Measurements from ENCODE around the gene TMEM87B. TPM values are rescaled to one million over a fixed set of nuclear protein-coding genes. Genes with fewer than 3 reads are reported as not detected.
"Not testable (repeated sequence)": the region's sequence is repeated elsewhere in the genome, so short reads cannot be mapped to it uniquely, and the experiment has no call there.

The TMEM87B gene
- total RNA-seq, 1 experiment from 2014 or later: 10.6 TPM

DNA sequence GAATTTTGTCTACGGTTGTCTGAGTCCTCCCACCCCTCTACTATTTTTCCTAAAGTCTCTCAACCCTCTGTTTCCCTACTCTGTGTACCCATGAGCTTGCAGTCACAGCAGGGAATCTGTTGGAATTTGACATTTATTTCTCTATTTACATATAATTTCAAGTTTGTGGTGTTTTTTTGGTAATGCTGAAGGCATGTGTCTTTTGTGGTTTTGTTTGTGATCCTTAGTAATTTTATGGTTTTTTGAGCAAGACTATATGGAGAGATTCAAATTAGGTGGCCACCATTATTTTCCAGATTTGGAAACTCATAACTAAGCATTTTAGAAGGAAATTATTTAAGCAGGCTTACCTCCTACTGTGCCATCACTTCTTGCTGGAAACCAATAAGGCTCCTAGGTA, 55.9 kb downstream of the TMEM87B start:
- DNase-seq (ENCODE audit: low spot score): no peak
- ChIA-PET POLR2A (no interaction called here), CTCF (no interaction called here)
- no peaks in the 10 kb centered on the region for H3K4me1 Mint-ChIP-seq
- TF ChIP-seq NFE2L1 (CRISPR knock-in tag; IDR thresholded peaks at IDR 0.05): no peak
- TF ChIP-seq ZNF219 (CRISPR knock-in tag; IDR thresholded peaks at IDR 0.05; ENCODE audit: borderline replicate concordance): no peak
- TF ChIP-seq ZNF121 (CRISPR knock-in tag; IDR thresholded peaks at IDR 0.05): no peak
- TF ChIP-seq, protein P1, sequence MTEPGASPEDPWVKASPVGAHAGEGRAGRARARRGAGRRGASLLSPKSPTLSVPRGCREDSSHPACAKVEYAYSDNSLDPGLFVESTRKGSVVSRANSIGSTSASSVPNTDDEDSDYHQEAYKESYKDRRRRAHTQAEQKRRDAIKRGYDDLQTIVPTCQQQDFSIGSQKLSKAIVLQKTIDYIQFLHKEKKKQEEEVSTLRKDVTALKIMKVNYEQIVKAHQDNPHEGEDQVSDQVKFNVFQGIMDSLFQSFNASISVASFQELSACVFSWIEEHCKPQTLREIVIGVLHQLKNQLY (CRISPR knock-in tag; IDR thresholded peaks at IDR 0.05): no peak
- TF ChIP-seq FOXK1 (CRISPR knock-in tag; IDR thresholded peaks at IDR 0.05): no peak
- no peak for TF ChIP-seq MXD4 (CRISPR knock-in tag; IDR thresholded peaks at IDR 0.05; ENCODE audit: borderline replicate concordance)
- no peak for TF ChIP-seq ATF2 (CRISPR knock-in tag; IDR thresholded peaks at IDR 0.05; ENCODE audit: borderline replicate concordance, low read depth)
- TF ChIP-seq JUN (CRISPR knock-in tag; IDR thresholded peaks at IDR 0.05): no peak
- TF ChIP-seq TEAD4 (CRISPR knock-in tag; IDR thresholded peaks at IDR 0.05): no peak
- no peak for TF ChIP-seq ZNF263 (CRISPR knock-in tag; IDR thresholded peaks at IDR 0.05; ENCODE audit: low read depth)
- TF ChIP-seq, protein P2, sequence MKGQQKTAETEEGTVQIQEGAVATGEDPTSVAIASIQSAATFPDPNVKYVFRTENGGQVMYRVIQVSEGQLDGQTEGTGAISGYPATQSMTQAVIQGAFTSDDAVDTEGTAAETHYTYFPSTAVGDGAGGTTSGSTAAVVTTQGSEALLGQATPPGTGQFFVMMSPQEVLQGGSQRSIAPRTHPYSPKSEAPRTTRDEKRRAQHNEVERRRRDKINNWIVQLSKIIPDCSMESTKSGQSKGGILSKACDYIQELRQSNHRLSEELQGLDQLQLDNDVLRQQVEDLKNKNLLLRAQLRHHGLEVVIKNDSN (CRISPR knock-in tag; IDR thresholded peaks at IDR 0.05): no peak
- TF ChIP-seq, protein P3, sequence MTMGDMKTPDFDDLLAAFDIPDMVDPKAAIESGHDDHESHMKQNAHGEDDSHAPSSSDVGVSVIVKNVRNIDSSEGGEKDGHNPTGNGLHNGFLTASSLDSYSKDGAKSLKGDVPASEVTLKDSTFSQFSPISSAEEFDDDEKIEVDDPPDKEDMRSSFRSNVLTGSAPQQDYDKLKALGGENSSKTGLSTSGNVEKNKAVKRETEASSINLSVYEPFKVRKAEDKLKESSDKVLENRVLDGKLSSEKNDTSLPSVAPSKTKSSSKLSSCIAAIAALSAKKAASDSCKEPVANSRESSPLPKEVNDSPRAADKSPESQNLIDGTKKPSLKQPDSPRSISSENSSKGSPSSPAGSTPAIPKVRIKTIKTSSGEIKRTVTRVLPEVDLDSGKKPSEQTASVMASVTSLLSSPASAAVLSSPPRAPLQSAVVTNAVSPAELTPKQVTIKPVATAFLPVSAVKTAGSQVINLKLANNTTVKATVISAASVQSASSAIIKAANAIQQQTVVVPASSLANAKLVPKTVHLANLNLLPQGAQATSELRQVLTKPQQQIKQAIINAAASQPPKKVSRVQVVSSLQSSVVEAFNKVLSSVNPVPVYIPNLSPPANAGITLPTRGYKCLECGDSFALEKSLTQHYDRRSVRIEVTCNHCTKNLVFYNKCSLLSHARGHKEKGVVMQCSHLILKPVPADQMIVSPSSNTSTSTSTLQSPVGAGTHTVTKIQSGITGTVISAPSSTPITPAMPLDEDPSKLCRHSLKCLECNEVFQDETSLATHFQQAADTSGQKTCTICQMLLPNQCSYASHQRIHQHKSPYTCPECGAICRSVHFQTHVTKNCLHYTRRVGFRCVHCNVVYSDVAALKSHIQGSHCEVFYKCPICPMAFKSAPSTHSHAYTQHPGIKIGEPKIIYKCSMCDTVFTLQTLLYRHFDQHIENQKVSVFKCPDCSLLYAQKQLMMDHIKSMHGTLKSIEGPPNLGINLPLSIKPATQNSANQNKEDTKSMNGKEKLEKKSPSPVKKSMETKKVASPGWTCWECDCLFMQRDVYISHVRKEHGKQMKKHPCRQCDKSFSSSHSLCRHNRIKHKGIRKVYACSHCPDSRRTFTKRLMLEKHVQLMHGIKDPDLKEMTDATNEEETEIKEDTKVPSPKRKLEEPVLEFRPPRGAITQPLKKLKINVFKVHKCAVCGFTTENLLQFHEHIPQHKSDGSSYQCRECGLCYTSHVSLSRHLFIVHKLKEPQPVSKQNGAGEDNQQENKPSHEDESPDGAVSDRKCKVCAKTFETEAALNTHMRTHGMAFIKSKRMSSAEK (CRISPR knock-in tag; IDR thresholded peaks at IDR 0.05; ENCODE audit: borderline replicate concordance): no peak
- TF ChIP-seq IRF2 (CRISPR knock-in tag; IDR thresholded peaks at IDR 0.05; ENCODE audit: borderline replicate concordance, low read depth): no peak
- no peak for TF ChIP-seq CREB1 (CRISPR knock-in tag; IDR thresholded peaks at IDR 0.05)
- TF ChIP-seq GABPB1 (CRISPR knock-in tag; IDR thresholded peaks at IDR 0.05): no peak
- ATAC-seq: no peak
- peaks cover 36% of the 10 kb centered on the region for H3K36me3 Mint-ChIP-seq
- no peak overlapping the region for H3K4me3 Mint-ChIP-seq
- H3K27me3 Mint-ChIP-seq (ENCODE audit: low read depth): no peaks in the 10 kb centered on the region; the same call in 1 of the 2 replicates
- H3K9me3 Mint-ChIP-seq: peaks cover 21% of the 10 kb centered on the region
- no peak overlapping the region for H3K27ac Mint-ChIP-seq

DNA sequence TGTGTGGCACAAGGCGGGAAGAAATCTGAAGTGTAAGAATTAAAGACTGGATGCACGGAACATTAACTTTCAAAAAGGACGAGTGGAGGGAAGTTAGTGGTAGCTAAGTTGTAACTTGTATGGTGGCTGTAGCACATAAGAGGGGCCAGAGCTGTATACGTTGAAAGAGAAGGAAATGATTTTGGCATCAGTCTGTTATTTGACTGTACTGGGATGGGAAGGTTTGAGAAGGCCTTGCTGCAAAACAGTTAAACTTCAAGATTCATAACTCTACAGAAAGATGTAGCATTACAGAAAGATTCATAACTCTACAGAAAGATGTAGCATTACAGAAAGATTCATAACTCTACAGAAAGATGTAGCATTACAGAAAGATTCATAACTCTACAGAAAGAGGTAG, 58.3 kb downstream of the TMEM87B start:
- POLR2A ChIA-PET; CTCF ChIA-PET; ATAC-seq; H3K27ac Mint-ChIP-seq; H3K4me1 Mint-ChIP-seq; H3K4me3 Mint-ChIP-seq; H3K27me3 Mint-ChIP-seq (ENCODE audit: low read depth); DNase-seq (ENCODE audit: low spot score): not testable (repeated sequence)
- Mint-ChIP-seq H3K36me3 (peaks cover 29% of the 10 kb centered on the region), H3K9me3 (peaks cover 19% of the 10 kb centered on the region)

DNA sequence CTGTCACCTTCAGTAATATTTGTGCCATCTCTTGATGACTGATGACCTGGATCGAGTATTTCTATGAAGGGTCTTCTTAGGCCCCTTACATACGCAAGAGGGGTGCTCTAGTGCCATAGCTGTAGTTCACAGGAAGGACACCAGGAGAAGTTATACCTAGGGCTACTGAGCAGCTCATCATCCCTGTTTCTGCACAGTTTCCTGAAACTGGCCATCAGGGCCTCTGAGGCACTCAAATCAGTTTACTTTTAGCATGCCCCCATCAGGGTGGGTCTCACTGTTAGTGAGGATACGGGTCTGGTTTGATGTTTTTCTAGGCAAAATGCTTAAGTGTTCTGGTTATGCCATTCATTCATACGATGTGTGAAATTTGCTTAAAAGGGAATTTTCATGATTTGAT, 63.1 kb downstream of the TMEM87B start:
- Mint-ChIP-seq H3K36me3 (peaks cover 4% of the 10 kb centered on the region), H3K9me3 (peaks cover 8% of the 10 kb centered on the region; the same call in 1 of the 2 replicates), H3K27ac (no peak overlapping the region), H3K4me3 (no peak overlapping the region), H3K4me1 (no peaks in the 10 kb centered on the region), H3K27me3 (ENCODE audit: low read depth) (no peaks in the 10 kb centered on the region; the same call in 1 of the 2 replicates)
- ATAC-seq (peak; percentile 43; the same call in 1 of the 2 replicates), DNase-seq (ENCODE audit: low spot score) (no peak)
- TF ChIP-seq, protein P4, sequence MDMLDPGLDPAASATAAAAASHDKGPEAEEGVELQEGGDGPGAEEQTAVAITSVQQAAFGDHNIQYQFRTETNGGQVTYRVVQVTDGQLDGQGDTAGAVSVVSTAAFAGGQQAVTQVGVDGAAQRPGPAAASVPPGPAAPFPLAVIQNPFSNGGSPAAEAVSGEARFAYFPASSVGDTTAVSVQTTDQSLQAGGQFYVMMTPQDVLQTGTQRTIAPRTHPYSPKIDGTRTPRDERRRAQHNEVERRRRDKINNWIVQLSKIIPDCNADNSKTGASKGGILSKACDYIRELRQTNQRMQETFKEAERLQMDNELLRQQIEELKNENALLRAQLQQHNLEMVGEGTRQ (CRISPR knock-in tag; IDR thresholded peaks at IDR 0.05): no peak
- TF ChIP-seq CDX4 (CRISPR knock-in tag; IDR thresholded peaks at IDR 0.05; ENCODE audit: borderline replicate concordance) (no peak), ZNF121 (CRISPR knock-in tag; IDR thresholded peaks at IDR 0.05) (no peak), ESRRA (CRISPR knock-in tag; IDR thresholded peaks at IDR 0.05; ENCODE audit: borderline replicate concordance) (no peak)
- ChIA-PET POLR2A (no interaction called here), CTCF (interaction anchor here (0.6 to 1.5 kb wide), 5 partner anchors 9 to 141 kb away, joined by 3 to 4 read pairs (median 3); no protein-coding TSS in a partner anchor)
